AG10803 (cell line): ENCODE measurements around the gene SUCLG2.
A peak's percentile ranks its signal among the peaks of the same experiment; 100 is the strongest.

ENCODE experiments used
- DNase-seq: peaks from one replicate; pipeline ENCODE4 v3.0.0; 2010; ENCODE audit warnings: low read depth
- H3K4me3 ChIP-seq: 2 replicates; pipeline ENCODE4 v1.5.1; 2011; ENCODE audit warnings: mild to moderate bottlenecking, low read length, control low read depth
- CTCF ChIP-seq: conservative IDR thresholded peaks from 2 replicates; pipeline ENCODE4 v1.5.1; 2011; ENCODE audit warnings: mild to moderate bottlenecking, low read length, control low read depth, inconsistent platforms

Gene SUCLG2

GRCh38 chr3:67500709-67501108, 153.7 kb downstream of the SUCLG2 start:
- no peak for DNase-seq
- TF ChIP-seq CTCF, result no peak
- no peak overlapping the region for H3K4me3 ChIP-seq

DNA sequence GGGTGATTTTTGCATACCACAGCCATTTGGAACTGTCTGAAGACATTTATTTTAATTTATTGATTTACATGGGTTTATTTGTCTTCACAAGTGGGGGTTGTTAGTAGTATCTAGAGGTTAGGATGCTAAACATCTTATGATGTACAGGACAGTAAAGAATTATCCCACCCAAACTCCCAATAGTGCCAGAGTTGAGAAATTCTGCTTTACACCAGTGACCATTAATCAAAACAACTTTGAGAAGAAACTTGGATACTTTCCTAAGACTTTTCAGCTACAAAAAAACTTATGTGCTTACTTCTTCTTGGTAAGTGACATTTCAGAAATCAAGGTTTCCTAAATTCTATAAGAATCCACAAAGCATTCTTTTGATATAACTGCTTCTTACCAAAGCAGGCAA, 156.7 kb downstream of the SUCLG2 start:
- H3K4me3 ChIP-seq, result no peak overlapping the region
- TF ChIP-seq CTCF, result no peak
- no peak for DNase-seq

- H3K4me3 ChIP-seq, result no peak overlapping the region
- TF ChIP-seq CTCF, result no peak
These were observed 158.7 kb downstream of the SUCLG2 start for GRCh38 chr3:67495751-67496150.

GRCh38 chr3:67493808-67494207, 160.6 kb downstream of the SUCLG2 start:
- no peak for DNase-seq
- H3K4me3 ChIP-seq, result no peak overlapping the region
- TF ChIP-seq CTCF, result no peak

More at GRCh38 chr3:67495751-67496150, 158.7 kb downstream of the SUCLG2 start:
- DNase-seq, result no peak

- no peak overlapping the region for H3K4me3 ChIP-seq
- no peak for DNase-seq
- TF ChIP-seq CTCF, result no peak
These were observed 163.8 kb downstream of the SUCLG2 start for GRCh38 chr3:67490658-67491057.

DNA sequence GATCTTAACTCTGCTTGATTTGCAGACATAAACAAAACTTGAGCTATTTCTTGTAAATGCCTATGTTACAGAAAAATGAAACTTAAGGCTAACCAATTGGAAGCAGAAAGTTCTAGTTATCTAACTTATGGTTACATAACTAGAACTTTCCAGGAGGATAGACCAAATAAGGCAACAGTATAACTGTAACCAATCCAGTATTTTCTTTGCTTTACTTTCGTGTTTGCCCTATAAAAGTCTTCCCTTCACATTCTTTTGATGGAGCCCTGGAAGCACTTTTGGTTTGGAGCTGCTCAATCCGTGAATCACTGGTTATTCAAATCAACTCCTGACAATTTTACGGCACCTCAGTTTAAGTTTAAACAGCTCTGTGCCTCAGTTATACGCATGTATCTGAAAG, 164.6 kb downstream of the SUCLG2 start:
- TF ChIP-seq CTCF, result no peak
- peak; percentile 24 for DNase-seq
- H3K4me3 ChIP-seq, result no peak overlapping the region

DNA sequence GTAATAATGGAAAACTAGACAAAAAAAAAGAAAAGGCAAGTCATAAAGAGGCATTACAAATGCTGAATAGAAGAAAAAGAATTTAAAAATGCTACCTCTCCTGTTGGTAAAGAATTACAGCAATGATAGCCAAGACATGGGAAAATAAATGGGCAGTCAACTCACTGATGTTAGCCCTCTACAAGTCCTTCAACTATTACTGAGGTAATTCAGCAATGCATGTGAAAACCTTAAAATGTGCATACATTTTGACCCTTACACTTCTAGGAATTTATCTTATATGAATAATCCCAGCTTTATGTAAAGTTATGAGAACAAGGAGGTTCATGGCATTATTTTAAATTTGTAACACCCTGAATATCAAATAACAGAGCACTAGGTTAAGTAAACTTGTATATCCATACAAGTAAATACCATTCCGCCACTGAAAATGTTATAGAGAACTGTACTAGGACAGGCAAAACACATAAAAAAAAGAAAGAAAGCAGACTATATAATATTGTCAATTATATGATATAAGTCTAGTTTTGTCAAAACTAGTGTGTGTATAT, 166.8 kb downstream of the SUCLG2 start:
- TF ChIP-seq CTCF, result no peak
- DNase-seq, result no peak
- no peak overlapping the region for H3K4me3 ChIP-seq
